A549 (cell line): ENCODE data around the gene ADAT1. TPM values are rescaled to one million over a fixed set of nuclear protein-coding genes. Genes with fewer than 3 reads are reported as not detected.
A peak's percentile ranks its signal among the peaks of the same experiment; 100 is the strongest.

Source experiments
- ATAC-seq, 2 experiments: fragments of 200-7000 bp in 1 of 2; fragments of >200 bp in 1 of 2; cut with Nextera tagmentation in 1 of 2; cut with Tn5 transposase in 1 of 2; 3 replicates each; pipeline versions ENCODE4 v1.8.0 to v1.9.1; 2018 to 2020; ENCODE audit warnings: mild to moderate bottlenecking in 1 of 2, moderate library complexity in 1 of 2
- CTCF ChIA-PET: fragments of 300-600 bp; sonication (Branson Sonifier 250); formaldehyde crosslinking; extraction: SDS; loops from one replicate; lab custom pipeline; 2021; ENCODE audit warnings: antibody characterized with exemption, inconsistent platforms; lab: Yijun Ruan, JAX
- POLR2A ChIA-PET: fragments of 350-600 bp; formaldehyde crosslinking; extraction: SDS; loops from one replicate; lab custom pipeline; 2021; ENCODE audit warnings: antibody characterized with exemption, inconsistent platforms; lab: Yijun Ruan, JAX
- DNase-seq, 2 experiments: peaks; one replicate each; pipeline versions ENCODE4 v3.0.0 to v3.0.0-alpha.2; 2011 to 2016; ENCODE audit warnings: low read depth in 1 of 2, low spot score in 1 of 2
- FAIRE-seq: peaks from 2 replicates; lab custom pipeline; 2011; peaks lifted over from hg19 to GRCh38; lab: Jason Lieb, UNC
- H3K27ac ChIP-seq, 2 experiments: fragments of >200 bp; sonication (Bioruptor Twin); formaldehyde crosslinking; 3 replicates each; pipeline ENCODE4 v1.5.1; 2016 to 2017
- H3K4me1 ChIP-seq: fragments of >200 bp; sonication (Bioruptor Twin); formaldehyde crosslinking; 3 replicates; pipeline ENCODE4 v1.6.1; 2016
- H3K4me2 ChIP-seq: fragments of >200 bp; sonication (Bioruptor Twin); formaldehyde crosslinking; 3 replicates; pipeline ENCODE4 v1.6.1; 2016
- H3K4me3 ChIP-seq: fragments of >200 bp; sonication (Bioruptor Twin); formaldehyde crosslinking; 3 replicates; pipeline ENCODE4 v1.5.1; 2016
- H3K9me3 ChIP-seq: fragments of >200 bp; sonication (Bioruptor Twin); formaldehyde crosslinking; 3 replicates; pipeline ENCODE4 v1.6.1; 2016
- BCL3 ChIP-seq: fragments of >200 bp; sonication (Bioruptor Twin); formaldehyde crosslinking; IDR thresholded peaks from 3 replicates; pipeline ENCODE4 v1.6.1; 2016
- CBX2 ChIP-seq: fragments of 200-600 bp; sonication (generic); IDR thresholded peaks from 2 replicates; pipeline ENCODE4 v1.6.1; 2016; ENCODE audit warnings: low read depth, mild to moderate bottlenecking, borderline replicate concordance
- CEBPB ChIP-seq, 2 experiments: fragments of >200 bp in 1 of 2; sonication (Bioruptor Twin) in 1 of 2; formaldehyde crosslinking in 1 of 2; IDR thresholded peaks; 2 replicates each; pipeline ENCODE4 v1.6.1; 2012 to 2016
- CHD2 ChIP-seq: fragments of 150-350 bp; IDR thresholded peaks from 2 replicates; pipeline ENCODE4 v1.6.1; 2014; ENCODE audit warnings: low read length; ENCODE audit not compliant: partially characterized antibody
- CHD4 ChIP-seq: fragments of 200-600 bp; sonication (generic); IDR thresholded peaks from 2 replicates; pipeline ENCODE4 v1.6.1; 2016; ENCODE audit warnings: antibody characterized with exemption, mild to moderate bottlenecking, borderline replicate concordance
- EHF ChIP-seq: fragments of 250-450 bp; sonication (Bioruptor Pico); IDR thresholded peaks from 2 replicates; pipeline ENCODE4 v1.5.0; 2020; ENCODE audit warnings: mild to moderate bottlenecking
- ELK1 ChIP-seq: fragments of 150-350 bp; IDR thresholded peaks from 2 replicates; pipeline ENCODE4 v1.6.1; 2014; ENCODE audit warnings: low read depth, mild to moderate bottlenecking, low read length
- ESRRA ChIP-seq: fragments of 150-350 bp; IDR thresholded peaks from 2 replicates; pipeline ENCODE4 v1.6.1; 2014; ENCODE audit warnings: mild to moderate bottlenecking, low read length, borderline replicate concordance
- FOSB ChIP-seq: fragments of 250-450 bp; sonication (Bioruptor Pico); IDR thresholded peaks from 2 replicates; pipeline ENCODE4 v1.5.0; 2020; ENCODE audit warnings: mild to moderate bottlenecking, moderate library complexity
- FOSL2 ChIP-seq, 2 experiments: fragments of 450-650 bp in 1 of 2; fragments of >200 bp in 1 of 2; sonication (Bioruptor Twin) in 1 of 2; formaldehyde crosslinking; IDR thresholded peaks; 2 replicates each; pipeline versions ENCODE4 v1.5.0 to v1.6.1; 2016 to 2020; ENCODE audit warnings: mild to moderate bottlenecking in 1 of 2, moderate library complexity in 1 of 2
- FOXS1 ChIP-seq: fragments of 250-450 bp; sonication (Bioruptor Pico); IDR thresholded peaks from 2 replicates; pipeline ENCODE4 v1.5.0; 2020; ENCODE audit warnings: mild to moderate bottlenecking, moderate library complexity
- HES2 ChIP-seq: fragments of >200 bp; sonication (Bioruptor Twin); formaldehyde crosslinking; IDR thresholded peaks from 2 replicates; pipeline ENCODE4 v1.6.1; 2016
- HOXA7 ChIP-seq: fragments of 250-450 bp; sonication (Bioruptor Pico); IDR thresholded peaks from 2 replicates; pipeline ENCODE4 v1.5.0; 2020; ENCODE audit warnings: mild to moderate bottlenecking, moderate library complexity
- JUNB ChIP-seq: fragments of >200 bp; sonication (Bioruptor Twin); formaldehyde crosslinking; IDR thresholded peaks from 2 replicates; pipeline ENCODE4 v1.6.1; 2016
- MAFK ChIP-seq: fragments of 450-650 bp; IDR thresholded peaks from 2 replicates; pipeline ENCODE4 v1.6.1; 2014; ENCODE audit not compliant: partially characterized antibody
- MYC ChIP-seq: IDR thresholded peaks from 2 replicates; pipeline ENCODE4 v1.6.1; 2012; ENCODE audit warnings: mild to moderate bottlenecking, inconsistent platforms, low read length, improper control_type of control experiment, borderline replicate concordance
- NFE2L2 ChIP-seq: fragments of 150-350 bp; conservative IDR thresholded peaks from 2 replicates; pipeline ENCODE4 v1.6.1; 2014; ENCODE audit warnings: low read length
- NPAS2 ChIP-seq: fragments of 250-450 bp; sonication (Bioruptor Pico); IDR thresholded peaks from 2 replicates; pipeline ENCODE4 v1.8.0; 2022; ENCODE audit warnings: mild to moderate bottlenecking, moderate library complexity, borderline replicate concordance
- PBX3 ChIP-seq: IDR thresholded peaks from 2 replicates; pipeline ENCODE4 v1.6.1; 2012
- PHF8 ChIP-seq: fragments of 200-600 bp; sonication (generic); IDR thresholded peaks from 2 replicates; pipeline ENCODE4 v1.6.1; 2016; ENCODE audit warnings: low read depth, mild to moderate bottlenecking, antibody characterized with exemption, moderate library complexity, borderline replicate concordance
- POLR2A ChIP-seq: IDR thresholded peaks from 2 replicates; pipeline ENCODE4 v1.6.1; 2012; ENCODE audit warnings: mild to moderate bottlenecking, low read length
- POLR2AphosphoS2 ChIP-seq: conservative IDR thresholded peaks from 2 replicates; pipeline ENCODE4 v1.6.1; 2012; ENCODE audit warnings: low read length, improper control_type of control experiment, inconsistent platforms
- RARB ChIP-seq: fragments of 250-450 bp; sonication (Bioruptor Pico); IDR thresholded peaks from 2 replicates; pipeline ENCODE4 v1.8.0; 2021; ENCODE audit warnings: mild to moderate bottlenecking, moderate library complexity
- RCOR1 ChIP-seq: fragments of 150-350 bp; IDR thresholded peaks from 2 replicates; pipeline ENCODE4 v1.6.1; 2014; ENCODE audit warnings: antibody characterized with exemption, low read length, low read depth
- RFX5 ChIP-seq: fragments of 450-650 bp; IDR thresholded peaks from 2 replicates; pipeline ENCODE4 v1.7.1; 2014; ENCODE audit warnings: antibody characterized with exemption, mild to moderate bottlenecking, moderate library complexity
- SMC3 ChIP-seq: fragments of >200 bp; sonication (Bioruptor Twin); formaldehyde crosslinking; IDR thresholded peaks from 3 replicates; pipeline ENCODE4 v1.6.1; 2018; ENCODE audit warnings: inconsistent platforms
- USF2 ChIP-seq: fragments of 450-650 bp; IDR thresholded peaks from 2 replicates; pipeline ENCODE4 v1.6.1; 2014; ENCODE audit warnings: antibody characterized with exemption
- ZNF302 ChIP-seq: fragments of 250-450 bp; sonication (Bioruptor Pico); IDR thresholded peaks from 2 replicates; pipeline ENCODE4 v1.9.0; 2021; ENCODE audit warnings: inconsistent platforms, mild to moderate bottlenecking, moderate library complexity
- ZSCAN20 ChIP-seq: fragments of 250-450 bp; sonication (Bioruptor Pico); IDR thresholded peaks from 2 replicates; pipeline ENCODE4 v1.8.0; 2022; ENCODE audit warnings: mild to moderate bottlenecking, moderate library complexity
- WGBS: methylation state at CpG from one replicate; pipeline ENCODE4 v1.1.6; 2017; ENCODE audit errors: missing lambda C conversion rate; 5-methylcytosine and 5-hydroxymethylcytosine counted together
- polyA plus RNA-seq, 4 experiments: library from polyadenylated mRNA; depleted of rRNA in 3 of 4; stranded (reverse); fragments of >200 nt; fragmentation: RNase III in 1 of 4; extraction: RNeasy Plus Mini Kit Qiagen cat#74134 plus additional on column Dnase treatment in 1 of 4; gene quantifications; 2 replicates in 3 of 4; 3 replicates in 1 of 4; pipeline ENCODE4 v1.2.3, GENCODE V29; 2011 to 2017

Gene ADAT1
- polyA plus RNA-seq, 2 of the 4 experiments (the other 2 are of a cell fraction) = 45.4 to 53.5 TPM

- TF ChIP-seq NFE2L2 = no peak
- TF ChIP-seq RARB = no peak
- no peak for TF ChIP-seq POLR2A
- no peak for TF ChIP-seq CHD4
- TF ChIP-seq RFX5 = no peak
- TF ChIP-seq PHF8 = no peak
- no peak for TF ChIP-seq HOXA7
- TF ChIP-seq MAFK = no peak
- no peak for TF ChIP-seq NPAS2 (CRISPR knock-in tag)
- TF ChIP-seq CEBPB (IDR thresholded peaks at IDR 0.05) = no peak
- no peak for TF ChIP-seq USF2
- no peak for TF ChIP-seq EHF
- no peak for TF ChIP-seq RCOR1
- TF ChIP-seq FOSL2 (IDR thresholded peaks at IDR 0.05) = no peak
- TF ChIP-seq FOSL2 (CRISPR knock-in tag; IDR thresholded peaks at IDR 0.05) = no peak
- no peak for TF ChIP-seq JUNB
- TF ChIP-seq POLR2AphosphoS2 = no peak
- TF ChIP-seq HES2 = no peak
- TF ChIP-seq FOXS1 (CRISPR knock-in tag) = no peak
- no peak for TF ChIP-seq FOSB (CRISPR knock-in tag)
- ATAC-seq = no peak
- DNase-seq = no peak
- peaks cover 3% of the 10 kb centered on the region; the same call in 2 of the 3 replicates for H3K4me1 ChIP-seq
- no peak overlapping the region for H3K4me3 ChIP-seq
- H3K27ac ChIP-seq = no peak overlapping the region
- 92% methylated on average over 6 of the region's 6 CpGs for WGBS
- ChIA-PET CTCF (interaction anchor here (0.9 to 1.0 kb wide), 2 partner anchors 10 to 16 kb away, joined by 3 read pairs; no protein-coding TSS in a partner anchor), POLR2A (interaction anchor here (0.6 kb wide), 1 partner anchor 13 kb away, joined by 3 read pairs; no protein-coding TSS in a partner anchor)
- H3K4me2 ChIP-seq = no peak overlapping the region
- H3K9me3 ChIP-seq = peaks cover 6% of the 10 kb centered on the region; the same call in 2 of the 3 replicates
- no peak for FAIRE-seq
These were observed 23.4 kb downstream of the ADAT1 start for GRCh38 chr16:75599452-75600277.

GRCh38 chr16:75593825-75594820 is 29.0 kb downstream of the ADAT1 start:
- ChIA-PET CTCF (interaction anchor here (1.0 kb wide), 1 partner anchor 77 kb away, joined by 3 read pairs; no protein-coding TSS in a partner anchor), POLR2A (no interaction called here)
- Histone ChIP-seq H3K4me2 (no peak overlapping the region), H3K4me3 (no peak overlapping the region), H3K27ac (peak overlapping the region in 1 of 2 experiments; percentile 49; a peak in 1 of 6 replicates), H3K4me1 (peaks cover 10% of the 10 kb centered on the region; the same call in 2 of the 3 replicates), H3K9me3 (no peaks in the 10 kb centered on the region)
- 72% methylated on average over 17 of the region's 17 CpGs for WGBS
- ATAC-seq (peak; percentile 73 to 80; a peak in 5 of 6 replicates), DNase-seq (peak; percentile 7 to 48), FAIRE-seq (no peak)
- TF ChIP-seq ZSCAN20 (CRISPR knock-in tag) (no peak), HOXA7 (no peak), BCL3 (no peak), POLR2A (no peak), SMC3 (no peak), EHF (no peak), ESRRA (no peak), PBX3 (no peak), CBX2 (no peak), ELK1 (no peak), CHD2 (no peak), HES2 (no peak), ZNF302 (no peak), MYC (no peak), PHF8 (no peak)
